T-helper 17 cell (primary cell): ENCODE measurements around the gene DVL3. TPM values are rescaled to one million over a fixed set of nuclear protein-coding genes. Genes with fewer than 3 reads are reported as not detected.
"Not testable (repeated sequence)": the region's sequence is repeated elsewhere in the genome, so short reads cannot be mapped to it uniquely, and the experiment has no call there.

Experiments
- ATAC-seq: fragments of 150-1000 bp; cut with Tn5 transposase; 2 replicates; pipeline ENCODE4 v1.10.0; 2021; ENCODE audit warnings: mild to moderate bottlenecking, moderate library complexity
- DNase-seq, 3 donors: peaks; one replicate each; pipeline versions ENCODE4 v3.0.0 to v3.0.0-alpha.2; 2020 to 2021
- H3K9me3 ChIP-seq: one replicate; pipeline ENCODE4 v1.7.0; 2013; ENCODE audit warnings: low read length, mild to moderate bottlenecking; ENCODE audit not compliant: control insufficient read depth, poor library complexity, severe bottlenecking
- H3K27ac Mint-ChIP-seq: one replicate; pipeline ENCODE4 v1.8.0; 2022; ENCODE audit warnings: mild to moderate bottlenecking, moderate library complexity, mixed read lengths
- H3K27me3 Mint-ChIP-seq: one replicate; pipeline ENCODE4 v1.8.0; 2022; ENCODE audit warnings: mixed read lengths
- H3K36me3 Mint-ChIP-seq: one replicate; pipeline ENCODE4 v1.8.0; 2022; ENCODE audit warnings: low read depth, mixed read lengths
- H3K4me1 Mint-ChIP-seq: one replicate; pipeline ENCODE4 v1.8.0; 2022; ENCODE audit warnings: mild to moderate bottlenecking, mixed read lengths
- H3K4me3 Mint-ChIP-seq: one replicate; pipeline ENCODE4 v1.8.0; 2022; ENCODE audit warnings: mild to moderate bottlenecking, moderate library complexity, mixed read lengths
- total RNA-seq, 4 donors: library from RNA in 2 of 4; stranded (reverse) in 2 of 4; gene quantifications; one replicate each; pipeline ENCODE4 v1.2.3 and lab custom pipeline; 2022 to 2026

DVL3 gene
- total RNA-seq, 2 donors from 2014 or later = 31.5 to 42.9 TPM

DNA sequence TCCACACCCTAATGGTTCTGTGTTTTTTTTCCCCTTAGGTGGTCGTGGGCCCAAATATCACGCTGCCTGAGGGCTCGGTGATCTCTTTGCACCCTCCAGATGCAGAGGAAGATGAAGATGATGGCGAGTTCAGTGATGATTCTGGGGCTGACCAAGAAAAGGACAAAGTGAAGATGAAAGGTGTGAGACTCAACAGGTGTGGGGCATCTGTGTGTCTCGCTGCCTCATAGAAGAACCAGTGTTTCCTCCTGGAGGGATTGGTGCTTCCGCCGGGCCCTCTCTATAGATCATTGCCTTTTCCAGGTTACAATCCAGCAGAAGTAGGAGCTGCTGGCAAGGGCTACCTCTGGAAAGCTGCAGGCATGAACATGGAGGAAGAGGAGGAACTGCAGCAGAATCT is 13.0 kb upstream of the DVL3 start:
- H3K27ac Mint-ChIP-seq = peak overlapping the region; percentile 70
- peaks cover 10% of the 10 kb centered on the region for H3K36me3 Mint-ChIP-seq
- H3K27me3 Mint-ChIP-seq = no peaks in the 10 kb centered on the region
- DNase-seq = no peak
- ATAC-seq = no peak
- no peak overlapping the region for H3K4me3 Mint-ChIP-seq
- H3K4me1 Mint-ChIP-seq = peaks cover 8% of the 10 kb centered on the region
- H3K9me3 ChIP-seq = no peaks in the 10 kb centered on the region

DNA sequence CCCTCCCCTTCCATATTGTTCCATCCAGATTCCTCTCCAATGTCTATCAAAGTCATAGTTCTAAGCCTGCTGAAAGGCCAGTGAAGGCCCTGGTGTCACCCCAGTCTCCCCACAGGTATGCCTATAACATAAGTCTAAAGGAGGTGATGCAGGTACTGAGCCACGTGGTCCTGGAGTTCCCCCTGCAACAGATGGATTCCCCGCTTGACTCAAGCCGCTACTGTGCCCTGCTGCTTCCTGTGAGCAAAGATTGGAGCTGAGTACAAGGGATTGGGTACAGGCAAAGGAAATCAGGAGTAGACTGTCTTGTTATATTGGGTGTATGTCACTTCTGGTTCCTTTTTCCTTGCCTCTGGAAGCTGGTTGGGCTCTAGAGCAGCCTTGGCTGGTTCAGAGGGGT is 11.8 kb upstream of the DVL3 start:
- peaks cover 10% of the 10 kb centered on the region for H3K36me3 Mint-ChIP-seq
- H3K4me3 Mint-ChIP-seq = no peak overlapping the region
- H3K4me1 Mint-ChIP-seq = peaks cover 4% of the 10 kb centered on the region
- H3K27ac Mint-ChIP-seq = peak overlapping the region; percentile 70
- H3K27me3 Mint-ChIP-seq = no peaks in the 10 kb centered on the region
- ATAC-seq (peak; percentile 30), DNase-seq (no peak)
- no peaks in the 10 kb centered on the region for H3K9me3 ChIP-seq

DNA sequence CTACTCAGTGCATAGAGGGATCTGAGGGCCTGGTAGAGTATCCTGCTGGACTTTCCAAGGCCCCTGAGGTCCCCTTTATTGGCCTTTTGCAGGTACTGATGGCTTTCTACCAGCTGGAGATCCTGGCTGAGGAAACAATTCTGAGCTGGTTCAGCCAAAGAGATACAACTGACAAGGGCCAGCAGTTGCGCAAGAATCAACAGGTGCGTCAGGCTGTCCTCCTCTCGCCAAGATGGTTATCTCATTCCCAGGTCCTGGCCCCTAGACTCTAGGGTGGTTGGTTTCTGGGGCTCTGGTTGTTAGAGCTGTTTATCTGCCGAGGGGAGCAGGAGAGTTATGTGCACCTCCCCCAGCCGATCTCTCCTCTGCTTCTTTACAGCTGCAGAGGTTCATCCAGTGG is 10.7 kb upstream of the DVL3 start:
- Mint-ChIP-seq H3K27me3 (no peaks in the 10 kb centered on the region), H3K4me1 (peaks cover 4% of the 10 kb centered on the region), H3K27ac (no peak overlapping the region), H3K4me3 (no peak overlapping the region), H3K36me3 (peaks cover 10% of the 10 kb centered on the region)
- no peak for ATAC-seq
- no peak for DNase-seq
- H3K9me3 ChIP-seq = no peaks in the 10 kb centered on the region

DNA sequence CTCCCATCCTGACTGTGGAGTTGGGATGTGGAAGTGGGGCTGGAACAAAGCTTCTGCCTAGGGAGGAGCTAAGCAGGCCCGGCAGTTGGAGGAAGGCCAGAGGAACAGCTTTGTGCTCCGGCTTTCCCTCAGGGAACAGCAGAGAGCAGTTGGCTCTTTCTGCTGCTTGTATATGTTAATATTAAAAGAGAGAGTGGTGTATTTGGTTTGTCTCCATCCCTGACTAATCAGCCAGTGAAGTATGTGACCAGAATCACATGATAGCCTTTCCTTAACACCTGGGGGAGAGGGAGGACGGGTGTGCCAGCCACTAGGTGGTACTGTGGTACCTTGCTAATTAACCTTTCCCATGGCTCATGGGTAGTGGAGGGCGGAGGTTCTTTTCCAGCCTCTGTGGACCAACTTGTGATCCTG is 10.1 kb upstream of the DVL3 start:
- no peaks in the 10 kb centered on the region for H3K9me3 ChIP-seq
- Mint-ChIP-seq H3K4me1 (peaks cover 4% of the 10 kb centered on the region), H3K27ac (no peak overlapping the region), H3K27me3 (no peaks in the 10 kb centered on the region), H3K4me3 (no peak overlapping the region), H3K36me3 (peaks cover 8% of the 10 kb centered on the region)
- peak; percentile 70 for ATAC-seq
- no peak for DNase-seq

DNA sequence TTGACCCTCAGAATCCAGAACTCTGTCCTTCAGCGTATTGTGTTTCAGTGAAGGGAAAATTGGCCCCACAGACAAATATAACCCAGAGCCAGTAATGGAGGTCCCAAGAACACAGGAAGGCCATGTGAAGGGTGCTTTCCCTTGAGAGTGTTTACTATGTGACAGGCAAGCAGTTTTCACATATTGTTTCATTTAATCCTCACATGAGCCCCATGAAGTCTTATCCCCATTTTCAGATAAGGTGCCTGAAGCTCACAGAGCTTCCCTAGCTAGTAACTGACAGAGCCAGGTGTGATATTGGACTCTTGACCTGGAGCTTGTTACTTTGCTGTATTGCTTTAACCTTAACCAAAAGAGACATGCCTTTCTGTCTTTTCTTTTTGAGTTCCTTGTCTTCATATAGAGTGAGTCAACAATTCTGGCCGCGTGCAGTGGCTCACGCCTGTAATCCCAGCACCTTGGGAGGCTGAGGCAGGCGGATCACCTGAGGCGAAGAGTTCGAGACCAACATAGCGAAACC is 9.4 kb upstream of the DVL3 start:
- Mint-ChIP-seq H3K27me3 (no peaks in the 10 kb centered on the region), H3K27ac (no peak overlapping the region), H3K4me3 (no peak overlapping the region), H3K4me1 (peaks cover 4% of the 10 kb centered on the region), H3K36me3 (peaks cover 5% of the 10 kb centered on the region)
- no peak for ATAC-seq
- no peak for DNase-seq
- no peaks in the 10 kb centered on the region for H3K9me3 ChIP-seq

DNA sequence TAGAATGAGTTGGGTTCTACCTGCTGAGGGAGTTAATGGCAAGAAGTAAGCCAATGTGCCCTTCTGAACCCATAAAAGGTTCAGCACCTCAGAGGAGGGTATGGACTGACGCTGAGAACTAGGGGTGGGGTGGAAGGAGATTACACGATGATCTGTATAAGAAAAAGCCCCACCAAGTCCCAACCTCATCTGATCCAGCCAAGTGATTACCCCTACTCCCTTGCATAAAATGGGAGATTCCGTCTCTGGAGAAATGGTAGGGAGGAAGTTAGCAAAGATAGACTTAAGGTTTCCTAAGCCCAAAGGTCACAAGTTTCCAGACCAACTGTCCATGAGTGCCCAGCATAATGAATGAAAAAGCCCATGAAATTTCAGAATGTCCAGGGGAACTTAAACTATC is 7.1 kb upstream of the DVL3 start:
- no peaks in the 10 kb centered on the region for H3K9me3 ChIP-seq
- H3K27me3 Mint-ChIP-seq = no peaks in the 10 kb centered on the region
- no peak for DNase-seq
- no peak overlapping the region for H3K4me3 Mint-ChIP-seq
- H3K36me3 Mint-ChIP-seq = no peaks in the 10 kb centered on the region
- H3K27ac Mint-ChIP-seq = peak overlapping the region; percentile 65
- no peak for ATAC-seq
- no peaks in the 10 kb centered on the region for H3K4me1 Mint-ChIP-seq

DNA sequence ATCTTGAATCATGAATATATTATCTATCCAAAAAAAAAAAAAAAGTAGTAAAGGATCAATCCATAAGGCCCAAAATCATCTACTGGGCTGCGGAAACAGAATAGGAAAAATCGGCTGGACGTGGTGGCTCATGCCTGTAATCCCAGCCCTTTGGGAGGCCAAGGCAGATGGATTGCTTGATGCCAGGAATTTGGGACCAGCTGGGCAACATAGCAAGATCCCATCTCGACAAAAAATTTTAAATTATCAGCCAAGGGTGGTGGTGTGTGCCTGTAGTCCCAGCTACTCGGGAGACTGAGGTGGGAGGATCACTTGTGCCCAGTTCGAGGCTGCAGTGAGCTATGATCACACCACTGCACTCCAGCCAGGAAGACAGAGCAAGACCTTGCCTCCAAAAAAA is 6.1 kb upstream of the DVL3 start:
- ATAC-seq (no peak), DNase-seq (no peak)
- Mint-ChIP-seq H3K27me3 (no peaks in the 10 kb centered on the region), H3K27ac (no peak overlapping the region), H3K36me3 (no peaks in the 10 kb centered on the region), H3K4me1 (no peaks in the 10 kb centered on the region), H3K4me3 (no peak overlapping the region)
- H3K9me3 ChIP-seq = no peaks in the 10 kb centered on the region

DNA sequence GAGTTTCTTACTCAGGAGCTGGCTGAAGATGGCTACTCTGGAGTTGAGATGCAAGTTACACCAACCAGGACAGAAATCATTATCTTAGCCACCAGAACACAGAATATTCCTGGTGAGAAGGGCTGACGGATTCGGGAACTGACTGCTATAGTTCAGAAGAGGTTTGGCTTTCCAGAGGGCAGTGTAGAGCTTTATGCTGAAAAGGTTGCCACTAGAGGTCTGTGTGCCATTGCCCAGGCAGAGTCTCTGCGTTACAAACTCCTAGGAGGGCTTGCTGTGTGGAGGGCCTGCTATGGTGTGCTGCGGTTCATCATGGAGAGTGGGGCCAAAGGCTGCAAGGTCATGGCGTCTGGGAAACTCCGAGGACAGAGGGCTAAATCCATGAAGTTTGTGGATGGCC is 5.4 kb upstream of the DVL3 start:
- not testable (repeated sequence) for H3K36me3 Mint-ChIP-seq, H3K27me3 Mint-ChIP-seq, H3K27ac Mint-ChIP-seq, DNase-seq, H3K9me3 ChIP-seq, H3K4me1 Mint-ChIP-seq, H3K4me3 Mint-ChIP-seq, ATAC-seq

DNA sequence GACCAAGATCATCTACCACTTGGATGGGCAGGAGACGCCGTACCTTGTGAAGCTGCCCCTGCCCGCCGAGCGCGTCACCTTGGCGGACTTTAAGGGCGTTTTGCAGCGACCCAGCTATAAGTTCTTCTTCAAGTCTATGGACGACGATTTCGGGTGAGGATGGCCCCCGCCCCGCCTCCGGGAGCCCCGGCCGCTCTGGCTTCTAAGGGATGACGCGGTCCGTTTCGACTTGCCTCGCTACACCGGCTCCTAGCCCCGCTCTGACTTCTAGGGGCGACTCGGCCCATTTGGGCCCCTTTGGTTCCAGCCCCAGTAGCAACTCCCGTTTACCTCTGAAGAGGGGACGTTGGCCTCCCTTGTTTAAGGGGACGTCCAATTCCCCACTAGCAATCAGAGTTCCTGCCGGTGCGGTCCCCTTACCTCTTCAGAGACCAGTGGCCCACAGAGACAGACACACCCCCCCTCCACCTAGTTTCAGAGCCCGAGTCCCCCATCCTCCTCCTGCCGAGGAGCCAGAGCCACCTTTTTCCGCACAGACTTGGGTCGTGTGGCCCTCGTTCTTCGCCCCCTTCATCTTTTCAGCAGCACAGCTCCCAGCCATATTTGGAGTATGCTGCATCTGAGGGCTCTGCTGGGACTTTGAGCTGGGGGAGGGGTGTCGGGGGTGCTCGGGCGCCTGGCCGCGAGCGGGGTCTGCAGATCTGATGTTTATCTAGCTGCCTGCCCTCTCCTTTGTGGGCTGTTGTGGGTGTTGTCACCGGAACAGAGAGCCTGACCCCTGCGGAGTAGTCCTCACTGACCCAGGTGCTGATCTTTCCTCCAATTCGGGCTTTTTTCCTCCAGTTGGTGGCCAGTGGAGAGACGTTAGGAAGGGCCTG is 706 bp downstream of the DVL3 start:
- Mint-ChIP-seq H3K4me1 (peaks cover 20% of the 10 kb centered on the region), H3K27ac (peak overlapping the region; percentile 80), H3K36me3 (no peaks in the 10 kb centered on the region), H3K27me3 (no peaks in the 10 kb centered on the region), H3K4me3 (peak overlapping the region; percentile 94)
- peak in 1 of 3 donors; percentile 30 for DNase-seq
- H3K9me3 ChIP-seq = no peaks in the 10 kb centered on the region
- ATAC-seq = peak; percentile 66

DNA sequence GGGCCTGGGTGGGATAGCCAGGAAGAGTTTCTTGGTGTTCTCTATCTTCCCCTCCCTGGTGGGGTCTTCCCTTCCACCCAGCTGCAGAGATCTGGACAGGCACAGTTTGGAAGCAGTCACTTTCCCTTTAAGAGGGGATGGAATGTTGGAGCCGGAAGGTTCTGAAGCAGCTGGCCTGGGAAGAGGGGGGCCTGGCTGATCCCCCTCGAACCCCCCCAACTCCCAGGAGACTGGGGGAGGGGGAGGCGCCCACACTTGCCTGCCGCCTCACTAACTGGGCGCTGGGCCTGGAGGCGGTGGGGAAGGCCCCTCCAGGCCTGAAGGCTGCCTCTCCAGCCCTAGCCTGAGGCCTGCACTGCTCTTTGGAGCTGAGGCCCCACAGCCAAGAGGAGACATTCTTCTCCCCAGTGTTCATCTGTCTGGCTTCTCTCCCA is 1.4 kb downstream of the DVL3 start:
- DNase-seq = no peak
- peak overlapping the region; percentile 80 for H3K27ac Mint-ChIP-seq
- peak overlapping the region; percentile 94 for H3K4me3 Mint-ChIP-seq
- no peak for ATAC-seq
- H3K4me1 Mint-ChIP-seq = peaks cover 22% of the 10 kb centered on the region
- H3K9me3 ChIP-seq = no peaks in the 10 kb centered on the region
- H3K27me3 Mint-ChIP-seq = no peaks in the 10 kb centered on the region
- peaks cover 1% of the 10 kb centered on the region for H3K36me3 Mint-ChIP-seq

DNA sequence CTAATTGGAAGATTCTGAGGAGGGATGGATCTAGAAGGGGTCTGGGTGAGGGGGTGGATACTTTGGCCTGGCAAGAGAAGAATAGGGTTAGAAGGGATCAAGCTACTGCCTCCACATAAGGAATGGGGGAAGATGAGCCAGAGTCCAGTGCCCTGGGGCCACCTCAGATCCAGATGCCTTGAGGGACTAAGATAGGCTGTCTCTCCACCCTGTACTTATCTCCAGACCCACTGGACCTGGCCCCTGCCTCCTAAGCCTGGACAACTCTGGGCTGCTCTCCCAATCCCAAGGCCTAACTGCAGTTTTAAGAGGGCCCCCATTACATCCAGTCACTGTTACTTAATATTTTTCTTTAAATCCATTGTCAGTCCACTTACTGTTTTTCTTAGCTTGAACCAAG is 2.0 kb downstream of the DVL3 start:
- peak overlapping the region; percentile 80 for H3K27ac Mint-ChIP-seq
- peaks cover 24% of the 10 kb centered on the region for H3K4me1 Mint-ChIP-seq
- peak overlapping the region; percentile 94 for H3K4me3 Mint-ChIP-seq
- DNase-seq (no peak), ATAC-seq (no peak)
- no peaks in the 10 kb centered on the region for H3K9me3 ChIP-seq
- peaks cover 3% of the 10 kb centered on the region for H3K36me3 Mint-ChIP-seq
- H3K27me3 Mint-ChIP-seq = no peaks in the 10 kb centered on the region

DNA sequence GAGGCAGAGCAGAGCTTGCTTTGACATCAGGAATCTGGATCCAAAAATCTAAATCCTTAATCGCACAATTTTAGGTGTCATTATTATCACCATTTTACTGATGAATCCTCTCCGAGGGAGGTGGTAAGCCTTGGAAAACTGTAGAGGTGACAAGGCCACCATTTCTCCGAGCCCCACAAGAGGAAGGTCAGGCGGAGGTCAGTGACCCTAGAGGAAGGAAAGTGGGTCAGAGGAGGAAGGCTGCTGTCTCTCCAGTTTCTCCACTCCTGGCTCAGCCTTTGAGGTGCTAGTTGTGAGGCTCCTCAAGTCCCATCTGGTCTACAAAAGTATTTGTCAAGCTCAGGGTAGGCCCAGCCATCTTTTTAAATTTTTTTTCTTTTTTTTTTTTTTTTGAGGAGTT is 3.2 kb downstream of the DVL3 start:
- H3K4me1 Mint-ChIP-seq = peaks cover 27% of the 10 kb centered on the region
- DNase-seq = no peak
- ATAC-seq = no peak
- no peaks in the 10 kb centered on the region for H3K27me3 Mint-ChIP-seq
- no peaks in the 10 kb centered on the region for H3K9me3 ChIP-seq
- peak overlapping the region; percentile 21 for H3K4me3 Mint-ChIP-seq
- H3K36me3 Mint-ChIP-seq = peaks cover 5% of the 10 kb centered on the region
- H3K27ac Mint-ChIP-seq = no peak overlapping the region

DNA sequence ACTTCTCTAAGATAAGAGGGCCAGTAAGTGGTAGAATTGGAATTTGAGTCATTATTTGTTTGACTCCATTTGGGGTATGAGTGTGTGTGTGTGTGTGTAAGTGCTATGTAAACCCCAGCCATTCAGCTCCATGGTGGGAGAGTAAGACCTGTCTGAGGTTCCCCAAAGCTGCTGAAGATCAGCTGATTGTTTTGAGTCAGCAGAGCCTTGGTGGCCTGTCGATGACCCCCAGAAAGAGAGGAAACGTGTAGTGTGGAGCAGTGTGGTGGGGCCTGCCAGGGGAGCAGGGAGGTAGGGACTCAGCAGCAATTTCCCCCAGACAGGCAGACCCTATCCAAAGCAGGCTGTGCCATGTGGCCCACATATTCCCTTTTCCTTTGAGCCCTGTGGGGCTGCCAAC is 5.3 kb downstream of the DVL3 start:
- no peak overlapping the region for H3K4me3 Mint-ChIP-seq
- DNase-seq = no peak
- no peak for ATAC-seq
- no peaks in the 10 kb centered on the region for H3K27me3 Mint-ChIP-seq
- peaks cover 32% of the 10 kb centered on the region for H3K4me1 Mint-ChIP-seq
- no peaks in the 10 kb centered on the region for H3K9me3 ChIP-seq
- H3K36me3 Mint-ChIP-seq = peaks cover 8% of the 10 kb centered on the region
- peak overlapping the region; percentile 9 for H3K27ac Mint-ChIP-seq

DNA sequence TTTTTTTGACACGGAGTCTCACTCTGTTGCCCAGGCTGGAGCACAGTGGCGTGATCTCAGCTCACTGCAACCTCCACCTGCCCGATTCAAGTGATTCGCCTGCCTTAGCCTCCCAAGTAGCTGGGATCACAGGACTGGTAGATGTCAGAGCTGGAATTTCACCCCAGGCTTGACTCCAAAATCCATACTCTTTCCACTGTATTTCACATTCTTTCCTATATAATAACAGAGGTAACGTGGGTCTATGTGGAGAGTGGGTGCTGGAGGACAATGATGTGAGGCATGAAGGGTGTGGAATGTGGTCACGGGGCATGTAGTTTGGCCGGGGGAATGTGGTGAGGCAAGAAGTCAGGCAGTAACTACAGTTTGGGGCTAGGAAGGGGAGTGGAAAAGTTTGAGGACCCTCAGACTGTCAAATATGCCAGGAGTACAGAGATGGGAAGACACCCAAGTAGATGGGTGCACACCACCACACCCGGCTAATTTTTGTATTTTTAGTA is 7.4 kb downstream of the DVL3 start:
- Mint-ChIP-seq H3K4me1 (peaks cover 18% of the 10 kb centered on the region), H3K27ac (peak overlapping the region; percentile 80)
- not testable (repeated sequence) for H3K27me3 Mint-ChIP-seq, H3K4me3 Mint-ChIP-seq, H3K9me3 ChIP-seq, DNase-seq, ATAC-seq, H3K36me3 Mint-ChIP-seq
